Ishikawa (cell line): ENCODE data around the gene CAMK4.

Experiments
- CEBPB ChIP-seq: IDR thresholded peaks from 2 replicates; pipeline ENCODE4 v1.6.1; 2012
- CREB1 ChIP-seq: IDR thresholded peaks from 2 replicates; pipeline ENCODE4 v1.6.1; 2012; ENCODE audit warnings: low read depth
- EGR1 ChIP-seq: IDR thresholded peaks from 2 replicates; pipeline ENCODE4 v1.6.1; 2012
- EP300 ChIP-seq: IDR thresholded peaks from 2 replicates; pipeline ENCODE4 v1.6.1; 2012; ENCODE audit warnings: borderline replicate concordance
- FOXM1 ChIP-seq: IDR thresholded peaks from 2 replicates; pipeline ENCODE4 v1.6.1; 2012; ENCODE audit warnings: low read depth, borderline replicate concordance
- NFIC ChIP-seq: IDR thresholded peaks from 2 replicates; pipeline ENCODE4 v1.6.1; 2012
- RAD21 ChIP-seq: IDR thresholded peaks from 2 replicates; pipeline ENCODE4 v1.6.1; 2012; ENCODE audit warnings: low read depth
- TAF1 ChIP-seq: IDR thresholded peaks from 2 replicates; pipeline ENCODE4 v1.6.1; 2012; ENCODE audit warnings: low read depth, mild to moderate bottlenecking
- TCF12 ChIP-seq: IDR thresholded peaks from 2 replicates; pipeline ENCODE4 v1.6.1; 2012; ENCODE audit warnings: low read depth
- TEAD4 ChIP-seq: IDR thresholded peaks from 2 replicates; pipeline ENCODE4 v1.6.1; 2012
- YY1 ChIP-seq: IDR thresholded peaks from 2 replicates; pipeline ENCODE4 v1.6.1; 2012; ENCODE audit warnings: low read depth
- ZBTB7A ChIP-seq: IDR thresholded peaks from 2 replicates; pipeline ENCODE4 v1.6.1; 2012; ENCODE audit warnings: low read depth
- TF ChIP-seq, protein P1 (sequence below): IDR thresholded peaks from 2 replicates; pipeline ENCODE4 v1.6.1; 2012
- TF ChIP-seq, protein P2 (sequence below): IDR thresholded peaks from 2 replicates; pipeline ENCODE4 v1.6.1; 2012; ENCODE audit warnings: low read depth, mild to moderate bottlenecking
- TF ChIP-seq, protein P3 (sequence below): IDR thresholded peaks from 2 replicates; pipeline ENCODE4 v1.6.1; 2012

The CAMK4 gene

DNA sequence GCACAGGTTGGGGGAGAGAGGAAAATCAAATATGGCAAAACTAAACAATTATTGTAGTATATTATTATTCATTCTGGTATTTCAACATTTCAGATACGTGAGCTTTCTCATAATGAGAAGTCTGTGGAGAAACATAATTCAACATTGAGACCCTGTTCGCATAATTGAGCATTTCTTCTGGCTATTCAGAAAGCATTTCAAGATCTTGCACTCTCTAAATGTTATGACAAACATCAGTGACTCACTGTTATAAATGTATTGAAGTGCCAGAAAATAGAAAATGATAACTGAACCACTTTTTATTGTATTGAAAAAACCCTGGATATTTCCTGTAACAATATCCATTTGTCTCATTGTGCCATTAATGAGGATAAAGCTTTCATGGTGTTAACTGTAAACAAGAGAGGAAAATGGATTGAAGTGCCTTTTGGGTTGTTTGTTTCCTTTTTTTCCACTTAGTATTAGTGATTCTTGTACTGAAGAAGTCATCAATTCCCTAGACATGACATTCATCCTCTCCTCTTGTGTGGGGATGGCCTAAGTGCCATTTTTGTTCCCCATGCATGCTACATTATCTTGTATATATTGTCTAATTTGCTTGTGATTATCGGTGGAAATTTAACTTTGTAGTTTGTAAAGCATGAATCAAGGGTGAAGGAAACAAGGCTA, 124.6 kb downstream of the CAMK4 start:
- TF ChIP-seq, protein P1, sequence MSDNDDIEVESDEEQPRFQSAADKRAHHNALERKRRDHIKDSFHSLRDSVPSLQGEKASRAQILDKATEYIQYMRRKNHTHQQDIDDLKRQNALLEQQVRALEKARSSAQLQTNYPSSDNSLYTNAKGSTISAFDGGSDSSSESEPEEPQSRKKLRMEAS: no peak

DNA sequence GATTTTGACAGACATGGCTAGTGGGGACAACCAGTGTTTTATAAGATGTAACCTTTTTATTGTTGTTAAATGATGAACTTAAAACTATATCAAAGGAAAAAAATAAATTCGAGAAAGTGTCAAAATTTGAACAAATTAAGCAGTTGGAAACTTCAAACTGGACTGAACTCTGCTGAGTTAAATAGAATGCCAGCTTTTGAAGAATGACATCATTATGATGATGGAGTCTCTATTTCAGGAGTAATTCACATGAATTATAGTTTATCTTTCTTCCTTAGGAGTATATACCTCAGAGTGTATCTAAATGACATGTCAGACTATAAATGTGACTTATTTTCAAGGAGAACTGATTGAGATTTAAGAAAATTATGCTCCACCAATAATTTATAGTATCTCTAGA, 125.2 kb downstream of the CAMK4 start:
- TF ChIP-seq, protein P2, sequence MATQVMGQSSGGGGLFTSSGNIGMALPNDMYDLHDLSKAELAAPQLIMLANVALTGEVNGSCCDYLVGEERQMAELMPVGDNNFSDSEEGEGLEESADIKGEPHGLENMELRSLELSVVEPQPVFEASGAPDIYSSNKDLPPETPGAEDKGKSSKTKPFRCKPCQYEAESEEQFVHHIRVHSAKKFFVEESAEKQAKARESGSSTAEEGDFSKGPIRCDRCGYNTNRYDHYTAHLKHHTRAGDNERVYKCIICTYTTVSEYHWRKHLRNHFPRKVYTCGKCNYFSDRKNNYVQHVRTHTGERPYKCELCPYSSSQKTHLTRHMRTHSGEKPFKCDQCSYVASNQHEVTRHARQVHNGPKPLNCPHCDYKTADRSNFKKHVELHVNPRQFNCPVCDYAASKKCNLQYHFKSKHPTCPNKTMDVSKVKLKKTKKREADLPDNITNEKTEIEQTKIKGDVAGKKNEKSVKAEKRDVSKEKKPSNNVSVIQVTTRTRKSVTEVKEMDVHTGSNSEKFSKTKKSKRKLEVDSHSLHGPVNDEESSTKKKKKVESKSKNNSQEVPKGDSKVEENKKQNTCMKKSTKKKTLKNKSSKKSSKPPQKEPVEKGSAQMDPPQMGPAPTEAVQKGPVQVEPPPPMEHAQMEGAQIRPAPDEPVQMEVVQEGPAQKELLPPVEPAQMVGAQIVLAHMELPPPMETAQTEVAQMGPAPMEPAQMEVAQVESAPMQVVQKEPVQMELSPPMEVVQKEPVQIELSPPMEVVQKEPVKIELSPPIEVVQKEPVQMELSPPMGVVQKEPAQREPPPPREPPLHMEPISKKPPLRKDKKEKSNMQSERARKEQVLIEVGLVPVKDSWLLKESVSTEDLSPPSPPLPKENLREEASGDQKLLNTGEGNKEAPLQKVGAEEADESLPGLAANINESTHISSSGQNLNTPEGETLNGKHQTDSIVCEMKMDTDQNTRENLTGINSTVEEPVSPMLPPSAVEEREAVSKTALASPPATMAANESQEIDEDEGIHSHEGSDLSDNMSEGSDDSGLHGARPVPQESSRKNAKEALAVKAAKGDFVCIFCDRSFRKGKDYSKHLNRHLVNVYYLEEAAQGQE: no peak
- TF ChIP-seq ZBTB7A (no peak), TCF12 (no peak), EGR1 (no peak), CEBPB (no peak), TAF1 (no peak)

DNA sequence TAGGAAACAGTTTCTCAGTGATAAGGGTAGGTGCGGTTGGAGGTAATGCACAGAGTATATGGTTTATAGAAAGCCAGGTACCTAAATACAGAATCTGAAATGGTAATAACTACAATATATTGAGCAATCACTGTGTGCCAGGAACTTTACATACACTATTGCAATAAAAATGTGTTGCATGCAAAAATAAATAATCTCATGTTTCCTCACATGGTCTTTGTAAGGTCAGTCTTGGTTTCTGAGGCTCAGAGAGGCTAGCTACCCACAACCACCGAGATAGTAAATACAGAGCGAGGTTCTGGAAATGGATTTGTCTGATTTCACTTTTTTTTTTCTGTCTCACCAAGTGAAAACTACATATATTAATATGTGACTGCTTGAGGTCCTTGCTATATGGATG, 128.9 kb downstream of the CAMK4 start:
- TF ChIP-seq, protein P3, sequence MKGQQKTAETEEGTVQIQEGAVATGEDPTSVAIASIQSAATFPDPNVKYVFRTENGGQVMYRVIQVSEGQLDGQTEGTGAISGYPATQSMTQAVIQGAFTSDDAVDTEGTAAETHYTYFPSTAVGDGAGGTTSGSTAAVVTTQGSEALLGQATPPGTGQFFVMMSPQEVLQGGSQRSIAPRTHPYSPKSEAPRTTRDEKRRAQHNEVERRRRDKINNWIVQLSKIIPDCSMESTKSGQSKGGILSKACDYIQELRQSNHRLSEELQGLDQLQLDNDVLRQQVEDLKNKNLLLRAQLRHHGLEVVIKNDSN: no peak
- TF ChIP-seq ZBTB7A: no peak
- no peak for TF ChIP-seq CREB1
- no peak for TF ChIP-seq EP300
- no peak for TF ChIP-seq TEAD4
- TF ChIP-seq TCF12: no peak
- TF ChIP-seq, protein P1: no peak
- TF ChIP-seq CEBPB: no peak
- TF ChIP-seq TAF1: no peak
- TF ChIP-seq EGR1: no peak
- TF ChIP-seq FOXM1: no peak
- no peak for TF ChIP-seq NFIC

DNA sequence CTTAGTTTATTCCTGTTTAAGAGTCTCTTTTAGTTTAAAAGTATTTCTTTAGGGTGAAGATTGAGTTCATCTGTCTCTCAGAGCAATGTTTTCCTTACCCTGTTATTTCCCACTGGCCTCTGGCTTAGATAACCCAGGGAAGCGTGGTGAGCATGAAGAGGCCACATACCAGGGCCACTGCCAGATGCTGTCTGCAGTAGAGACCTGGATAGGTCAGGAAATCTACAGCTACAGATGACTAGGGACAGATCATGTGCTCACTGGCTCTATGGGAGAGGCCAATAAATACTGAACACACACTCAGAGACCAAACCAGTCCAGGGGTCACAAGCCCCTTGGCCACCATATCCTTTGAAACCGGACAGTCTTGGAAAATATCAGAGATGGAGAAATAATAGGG, 136.0 kb downstream of the CAMK4 start:
- TF ChIP-seq TCF12: no peak
- no peak for TF ChIP-seq FOXM1
- TF ChIP-seq, protein P1: no peak
- TF ChIP-seq, protein P2: no peak
- TF ChIP-seq, protein P3: no peak
- TF ChIP-seq TAF1: no peak
- no peak for TF ChIP-seq CREB1
- TF ChIP-seq NFIC: no peak
- TF ChIP-seq ZBTB7A: no peak
- no peak for TF ChIP-seq TEAD4
- TF ChIP-seq YY1: no peak
- TF ChIP-seq EGR1: no peak
- TF ChIP-seq RAD21: no peak
- TF ChIP-seq CEBPB: no peak
- no peak for TF ChIP-seq EP300

DNA sequence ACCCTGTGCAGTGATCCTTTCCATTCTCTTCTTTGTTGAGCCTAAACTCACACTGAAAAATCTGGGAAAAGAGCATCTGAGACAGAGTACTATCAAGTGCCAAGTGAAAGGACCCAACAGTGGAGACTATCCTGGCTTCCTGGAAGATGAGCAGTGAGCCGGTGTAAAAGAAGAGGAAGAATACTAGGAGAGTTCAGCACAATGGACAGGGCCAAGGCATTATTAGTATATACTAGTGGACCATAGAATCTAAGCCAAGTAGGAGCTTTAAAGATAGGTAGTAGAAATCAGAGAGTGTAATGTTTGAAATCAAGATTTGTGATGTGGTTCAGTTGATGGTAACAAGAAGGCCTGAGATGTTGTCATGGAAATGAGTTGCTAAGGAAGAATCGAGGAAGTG, 140.8 kb downstream of the CAMK4 start:
- TF ChIP-seq, protein P2: peak; percentile 86
- TF ChIP-seq, protein P1: no peak
